Pons (tissue), 1 donor: ENCODE results near the gene ACAD8.
"Not testable (repeated sequence)": the region's sequence is repeated elsewhere in the genome, so short reads cannot be mapped to it uniquely, and the experiment has no call there.

Experiments
- DNase-seq: peaks from one replicate; pipeline ENCODE4 v3.0.0-alpha.2; 2016; ENCODE audit warnings: low spot score

ACAD8 gene

GRCh38 chr11:134267461-134267860 lies 14.1 kb downstream of the ACAD8 start:
- DNase-seq, result no peak

DNA sequence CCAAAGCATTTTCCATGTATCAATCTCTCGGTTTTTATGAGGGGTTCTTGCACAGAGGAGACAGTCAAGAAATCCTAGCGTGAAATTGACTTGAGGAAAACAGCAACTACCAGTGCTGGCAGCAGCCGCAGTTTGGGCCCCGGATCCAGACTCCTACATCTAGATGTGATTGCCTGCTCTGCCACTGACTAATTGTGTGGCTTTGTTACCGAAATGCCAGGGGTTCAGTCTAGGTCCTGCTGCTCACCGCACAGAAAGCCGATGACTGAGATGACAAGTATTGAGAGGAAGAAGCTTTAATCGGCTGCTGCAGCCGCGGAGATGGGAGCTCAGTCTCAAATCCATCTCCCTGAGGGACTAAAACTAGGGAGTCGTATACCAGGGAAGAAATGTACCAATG lies 14.6 kb downstream of the ACAD8 start:
- DNase-seq, result no peak

DNA sequence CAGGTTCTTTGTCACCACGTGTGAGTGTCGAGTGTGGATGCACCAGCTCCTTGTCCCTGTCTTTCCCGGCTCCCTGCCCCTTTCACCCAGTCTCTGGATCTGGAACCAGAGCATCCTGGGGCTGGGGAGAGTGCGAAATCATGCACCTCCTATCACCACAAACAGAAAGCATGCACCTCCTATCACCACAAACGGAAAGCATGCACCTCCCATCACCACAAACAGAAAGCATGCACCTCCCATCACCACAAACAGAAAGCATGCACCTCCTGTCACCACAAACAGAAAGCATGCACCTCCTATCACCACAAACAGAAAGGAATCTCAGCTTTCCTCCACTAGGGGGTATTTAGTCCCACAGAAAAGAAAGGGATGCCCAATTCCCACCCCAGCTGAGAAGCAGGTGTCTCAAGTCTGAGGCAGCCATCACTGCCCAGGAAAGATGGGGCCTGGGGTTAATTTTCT lies 16.9 kb downstream of the ACAD8 start:
- no peak for DNase-seq

DNA sequence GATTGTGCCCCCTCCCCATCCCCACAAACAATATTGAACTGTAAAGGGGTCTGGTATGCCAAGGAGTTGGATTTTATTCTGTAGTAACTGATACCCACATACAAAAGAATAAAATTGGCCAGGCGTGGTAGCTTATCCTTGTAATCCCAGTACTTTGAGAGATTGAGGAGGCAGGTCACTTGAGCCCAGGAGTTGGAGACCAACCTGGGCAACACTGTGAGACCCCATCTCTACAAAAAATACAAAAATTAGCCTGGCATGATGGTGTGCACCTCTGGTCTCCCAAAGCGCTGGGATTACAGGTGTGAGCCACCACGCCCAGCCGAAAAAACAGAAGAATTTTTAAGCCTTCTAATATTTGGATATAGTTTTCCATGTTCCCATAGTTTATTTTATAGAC lies 18.6 kb downstream of the ACAD8 start:
- no peak for DNase-seq

DNA sequence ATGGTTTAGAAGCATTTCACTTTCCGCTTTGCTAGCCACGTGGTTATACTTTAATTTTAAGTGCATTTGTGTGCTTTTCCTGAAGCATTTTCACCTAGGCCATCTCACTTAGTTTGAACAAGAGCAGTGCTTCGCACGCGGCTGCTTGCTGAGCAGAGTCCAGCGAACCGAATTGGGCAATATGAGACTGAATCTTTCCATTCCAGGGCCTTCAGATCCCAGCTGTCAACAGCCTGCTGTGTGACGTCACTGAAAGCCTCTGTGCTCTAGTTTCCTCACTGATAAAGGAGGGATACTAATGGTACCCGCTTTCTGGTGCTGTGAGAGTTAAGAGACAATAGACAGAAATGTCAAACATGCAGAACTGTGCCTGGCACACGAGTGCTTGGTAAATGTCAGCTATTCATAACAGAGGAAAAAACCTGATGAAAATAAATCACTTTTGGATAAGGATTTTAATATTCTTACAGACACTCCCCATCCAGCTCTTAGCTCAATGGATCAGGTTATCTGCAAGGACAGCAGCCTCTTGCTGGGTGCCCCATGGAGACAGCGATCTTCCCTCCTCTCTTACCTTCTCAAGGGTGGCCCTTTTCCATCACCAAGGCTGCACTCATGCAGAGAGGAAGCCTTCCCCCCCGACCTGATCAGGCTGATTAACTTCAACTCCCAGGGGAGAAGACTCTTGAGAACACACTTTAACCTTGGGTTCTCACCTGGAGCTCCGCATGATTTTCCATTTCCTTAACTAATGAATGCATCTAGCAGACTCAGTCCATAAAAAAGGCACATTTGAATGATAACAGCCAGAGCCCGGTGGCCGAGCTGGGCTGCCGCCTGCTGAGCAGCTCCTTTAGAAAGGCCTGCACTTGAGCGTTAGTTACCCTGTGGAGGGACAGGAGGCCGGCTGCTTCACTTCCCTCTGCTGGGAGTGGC lies 19.3 kb downstream of the ACAD8 start:
- DNase-seq, result no peak

DNA sequence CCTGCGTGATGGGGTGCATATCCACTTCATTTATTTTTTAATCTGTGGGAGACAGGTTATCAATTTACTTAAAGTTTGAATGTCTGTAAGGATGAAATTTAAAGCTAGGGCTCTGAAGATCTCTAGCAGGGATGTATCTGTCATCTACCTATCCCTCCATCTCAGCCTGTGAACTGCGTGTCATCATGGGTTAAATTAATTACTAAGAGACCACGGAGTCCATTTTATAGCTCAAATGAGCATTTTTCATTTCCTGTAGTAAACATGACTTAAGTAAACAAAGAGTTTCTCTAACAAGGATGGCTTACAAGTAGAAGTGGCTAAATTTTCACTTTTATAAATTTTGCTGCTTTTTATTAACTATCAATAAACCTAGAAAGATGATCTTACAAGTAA lies 19.9 kb downstream of the ACAD8 start:
- DNase-seq, result no peak

DNA sequence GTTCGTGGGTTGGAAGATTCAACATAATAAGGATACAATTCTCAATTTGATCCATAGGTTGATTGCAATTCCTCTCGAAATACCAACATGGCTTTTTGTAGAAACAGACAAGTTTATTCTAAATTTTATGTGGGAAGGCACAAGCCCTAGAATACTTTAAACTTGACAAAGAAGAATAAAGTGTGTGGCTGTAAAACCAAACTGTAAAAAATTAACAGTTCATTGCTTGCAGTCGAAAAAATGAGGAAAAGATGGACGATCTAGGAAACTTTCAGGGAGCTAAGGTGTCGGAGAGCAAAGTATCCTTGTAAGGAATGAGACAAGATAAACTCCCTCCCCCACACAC lies 21.8 kb downstream of the ACAD8 start:
- no peak for DNase-seq

GRCh38 chr11:134275534-134276395 lies 22.4 kb downstream of the ACAD8 start, which contains the start of gene GLB1L3:
Gene GLB1L3, plus strand, starts transcription at chr11:134276379. Its CDS starts 362 bp downstream, at chr11:134276741.
- DNase-seq, result no peak

DNA sequence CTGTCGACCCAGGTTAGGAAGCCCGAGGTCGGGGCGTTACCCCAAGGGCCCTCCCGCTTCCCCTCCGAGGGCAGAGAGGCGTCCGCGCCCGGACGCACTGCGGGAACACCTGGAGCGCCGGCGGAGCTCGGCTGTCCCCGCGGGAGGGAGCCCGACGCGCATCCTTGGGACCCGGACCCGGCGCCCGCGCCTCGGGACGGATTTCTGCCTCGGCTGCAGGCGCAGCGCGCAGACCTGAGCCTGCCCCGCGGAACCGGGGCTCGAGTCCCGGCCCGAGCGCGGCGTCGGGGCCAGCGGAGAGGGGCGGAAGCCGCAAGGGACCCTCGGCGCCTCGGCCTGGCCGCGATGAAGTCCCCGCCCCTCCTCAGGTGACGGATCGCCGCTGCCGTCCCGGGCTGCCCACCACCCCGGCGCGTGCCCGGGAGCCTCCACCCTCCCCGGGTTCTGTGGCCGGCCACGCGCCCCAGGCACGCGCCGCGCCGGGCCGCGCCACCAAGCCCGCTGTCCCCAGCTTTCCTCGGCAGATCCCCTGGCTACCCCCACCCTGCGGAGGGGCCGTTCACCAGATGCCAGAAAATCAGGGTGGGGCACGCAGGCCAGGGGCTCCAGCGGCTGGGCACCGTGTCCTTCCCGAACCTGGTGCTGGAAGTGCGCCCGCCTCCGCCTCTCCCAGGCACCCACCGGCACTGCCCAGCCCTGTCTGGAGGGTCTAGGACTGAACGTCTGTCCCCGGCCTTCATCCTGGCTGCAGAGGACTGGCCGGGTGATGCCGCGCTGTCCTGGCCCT lies 23.2 kb downstream of the ACAD8 start:
- no peak for DNase-seq

DNA sequence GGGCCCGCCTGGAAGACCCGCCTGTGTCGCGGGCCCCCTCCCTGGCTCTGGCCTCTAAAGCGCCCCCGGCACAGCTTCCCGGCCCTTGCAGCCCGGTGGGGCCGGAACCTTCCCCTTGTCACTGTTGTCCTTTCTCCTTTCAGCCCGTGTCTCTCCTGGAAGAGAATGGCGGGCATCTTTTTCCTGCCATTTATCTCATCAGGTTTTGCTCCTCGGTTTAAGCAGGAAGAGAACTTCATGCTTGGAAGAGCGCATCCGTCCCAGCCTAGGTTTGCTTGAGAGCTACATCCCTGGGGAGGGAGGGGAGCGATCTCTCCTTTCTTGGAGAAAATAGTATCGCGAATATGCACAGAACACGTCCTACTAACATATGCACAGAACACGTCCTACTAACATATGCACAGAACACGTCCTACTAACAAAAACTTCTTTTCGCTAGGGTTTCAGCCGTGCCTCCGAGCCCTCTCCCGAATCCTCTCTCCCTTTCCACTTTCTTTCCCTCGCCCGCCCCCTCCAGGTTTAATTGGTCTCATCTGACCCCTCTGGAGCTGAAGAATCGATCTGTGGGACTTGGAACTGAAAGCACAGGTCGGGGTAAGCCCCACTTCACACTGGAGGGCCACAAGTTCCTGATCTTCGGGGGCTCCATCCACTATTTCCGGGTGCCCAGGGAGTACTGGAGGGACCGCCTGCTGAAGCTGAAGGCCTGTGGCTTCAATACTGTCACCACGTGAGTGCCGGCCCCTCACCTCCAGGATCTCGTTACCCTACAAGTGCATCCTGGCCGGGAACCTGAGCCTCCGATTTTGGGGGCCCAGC lies 24.0 kb downstream of the ACAD8 start:
- DNase-seq, result no peak

- no peak for DNase-seq
Observed at GRCh38 chr11:134278356-134278755, 25.0 kb downstream of the ACAD8 start.

GRCh38 chr11:134281635-134282034 lies 28.3 kb downstream of the ACAD8 start:
- not testable (repeated sequence) for DNase-seq

GRCh38 chr11:134282121-134283045 lies 29.0 kb downstream of the ACAD8 start:
- no peak for DNase-seq

DNA sequence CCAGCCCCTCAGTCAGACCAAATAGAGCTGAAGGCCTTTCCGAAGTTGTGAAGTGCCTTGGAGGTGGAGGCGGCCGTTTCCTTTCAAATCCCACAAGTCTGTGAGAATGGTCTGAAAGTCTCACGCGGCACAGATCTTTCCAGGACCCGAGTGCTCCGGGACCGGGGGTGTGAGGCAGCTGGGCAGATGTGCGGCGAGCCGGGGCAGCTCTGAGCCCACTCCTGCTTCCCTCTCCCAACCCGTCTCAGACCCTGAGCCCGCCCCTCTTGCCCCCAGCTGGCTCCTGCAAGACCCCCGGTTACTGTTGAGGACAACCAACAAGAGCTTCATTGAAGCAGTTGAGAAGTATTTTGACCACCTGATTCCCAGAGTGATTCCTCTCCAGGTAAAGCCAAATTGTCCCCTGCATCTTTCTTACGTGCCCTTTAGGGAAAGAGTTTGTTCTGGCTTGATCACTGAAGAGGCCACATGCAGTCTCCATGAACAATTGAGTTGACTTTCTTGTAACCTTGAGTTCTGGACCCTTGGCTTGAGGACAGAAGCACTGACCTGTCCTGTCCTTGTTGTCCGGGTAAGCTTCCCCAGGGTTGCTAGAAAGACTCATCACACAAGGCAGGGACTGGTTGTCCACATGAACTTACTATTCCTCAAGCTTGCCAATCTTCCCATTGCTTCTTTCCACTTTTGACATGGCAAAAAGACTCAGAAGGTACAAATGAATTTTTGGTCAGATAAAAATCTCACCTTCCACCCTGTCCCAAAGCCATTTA lies 30.3 kb downstream of the ACAD8 start:
- DNase-seq, result no peak

DNA sequence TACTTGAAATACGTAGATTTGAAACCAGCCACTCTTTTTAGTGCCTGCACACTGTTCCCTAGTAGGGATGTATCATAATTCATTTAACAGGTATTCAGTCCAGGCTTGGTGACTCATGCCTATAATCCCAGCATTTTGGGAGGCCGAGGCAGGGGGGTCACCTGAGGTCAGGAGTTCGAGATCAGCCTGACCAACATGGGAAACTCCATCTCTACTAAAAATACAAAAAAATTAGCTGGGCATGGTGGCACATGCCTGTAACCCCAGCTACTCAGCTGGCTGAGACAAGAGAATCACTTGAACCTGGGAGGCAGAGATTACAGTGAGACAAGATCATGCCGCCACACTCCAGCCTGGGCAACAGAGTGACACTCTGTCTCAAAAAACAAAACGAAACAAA lies 31.0 kb downstream of the ACAD8 start:
- DNase-seq, result not testable (repeated sequence)

DNA sequence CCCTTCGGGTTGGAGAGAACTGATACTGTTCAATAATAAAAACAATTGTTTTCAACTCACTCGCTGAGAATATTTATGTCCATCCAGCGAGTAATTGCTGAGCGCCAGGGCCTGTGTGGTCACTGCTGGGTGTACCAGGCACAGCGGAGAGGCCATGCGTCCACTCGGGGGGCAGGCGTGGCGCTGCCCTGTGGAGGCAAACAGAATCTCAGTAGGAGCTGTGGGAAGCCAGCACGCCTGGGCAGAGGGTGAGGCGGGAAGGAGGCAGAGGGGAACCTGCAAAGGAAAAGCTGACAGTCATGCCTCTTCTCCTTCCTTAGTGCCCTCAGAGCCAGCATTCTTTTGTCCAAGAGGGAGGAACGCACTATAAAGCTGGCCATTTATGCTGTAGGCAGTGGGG lies 34.2 kb downstream of the ACAD8 start:
- no peak for DNase-seq

DNA sequence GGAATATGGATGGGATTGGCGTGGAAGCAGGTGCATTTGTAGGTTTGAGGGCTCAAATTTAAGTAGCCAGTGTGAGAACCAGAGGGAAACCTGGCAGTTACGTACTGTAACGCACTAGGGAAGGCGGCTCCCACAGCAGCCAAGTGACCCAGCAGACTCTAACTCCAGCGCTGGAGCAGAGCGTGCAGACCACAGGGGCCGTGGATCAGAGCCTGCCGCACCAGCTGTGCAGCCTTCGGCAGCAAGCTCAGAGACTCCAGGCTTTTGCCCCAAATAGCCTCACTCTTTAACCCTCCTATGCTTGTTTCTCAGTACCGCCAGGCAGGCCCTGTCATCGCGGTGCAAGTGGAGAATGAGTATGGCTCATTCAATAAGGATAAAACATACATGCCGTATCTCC lies 35.1 kb downstream of the ACAD8 start:
- DNase-seq, result no peak

- no peak for DNase-seq
Observed at GRCh38 chr11:134289167-134289566, 35.8 kb downstream of the ACAD8 start.

GRCh38 chr11:134289789-134290188 lies 36.4 kb downstream of the ACAD8 start:
- no peak for DNase-seq
